ENCODE results near the gene DCDC1. TPM values are rescaled to one million over a fixed set of nuclear protein-coding genes. Genes with fewer than 3 reads are reported as not detected.
A peak's percentile ranks its signal among the peaks of the same experiment; 100 is the strongest.

The DCDC1 gene
- polyA plus RNA-seq, 2 of the 4 experiments (the other 2 are of a cell fraction): 2.8 to 9.5 TPM

DNA sequence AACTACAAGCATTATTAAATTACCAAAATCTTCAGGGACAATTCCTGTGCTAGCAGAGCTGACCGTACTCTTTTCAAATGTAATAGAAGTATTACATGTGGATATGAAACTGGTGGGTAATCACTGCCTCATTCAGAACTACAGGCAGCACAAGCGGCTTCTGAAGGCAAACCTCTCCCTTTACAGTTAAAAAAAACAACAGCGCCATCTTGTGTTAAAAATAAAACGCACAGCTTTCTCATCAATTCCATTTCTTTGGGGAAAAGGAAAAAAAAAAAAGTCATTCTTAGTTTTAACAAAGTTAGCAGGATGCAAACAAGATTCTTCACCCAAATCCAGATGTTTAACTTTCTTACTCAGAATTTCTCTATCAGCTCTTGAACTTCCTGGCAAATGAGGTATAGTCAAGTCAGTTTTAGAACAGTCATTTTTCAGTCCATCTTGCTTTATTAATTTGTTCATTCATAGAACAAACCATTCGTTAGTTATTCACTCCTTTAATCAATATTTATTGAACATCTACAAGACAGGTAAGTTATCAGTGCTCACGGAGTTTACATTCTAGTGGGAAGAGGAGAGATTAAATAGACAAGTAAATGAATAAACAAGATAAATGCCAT, 451.6 kb downstream of the DCDC1 start:
- Histone ChIP-seq H3K9me3 (no peaks in the 10 kb centered on the region), H3K4me1 (no peaks in the 10 kb centered on the region), H3K4me2 (no peak overlapping the region), H3K27ac (no peak overlapping the region), H3K4me3 (no peak overlapping the region)
- FAIRE-seq (no peak), ATAC-seq (peak; percentile 56 to 81; a peak in 4 of 6 replicates), DNase-seq (ENCODE audit: low read depth in 1 of 2, low spot score in 1 of 2) (peak; percentile 6 to 47)
- 7% methylated on average over 6 of the region's 6 CpGs for WGBS (ENCODE audit: missing lambda C conversion rate)
- ChIA-PET CTCF (interaction anchor here (0.7 to 1.3 kb wide), 6 partner anchors 9 to 573 kb away, joined by 3 to 6 read pairs (median 3); no protein-coding TSS in a partner anchor), POLR2A (no interaction called here)
- peak; percentile 68 to 72 for TF ChIP-seq RAD21 (conservative IDR thresholded peaks at IDR 0.05 in 1 of 2, IDR thresholded peaks at IDR 0.05 in 1 of 2)
- no peak for TF ChIP-seq MYC (IDR thresholded peaks at IDR 0.05; ENCODE audit: borderline replicate concordance, low read length)
- no peak for TF ChIP-seq HDAC2 (IDR thresholded peaks at IDR 0.05)
- TF ChIP-seq EP300 (IDR thresholded peaks at IDR 0.05): no peak
- TF ChIP-seq, protein P1, sequence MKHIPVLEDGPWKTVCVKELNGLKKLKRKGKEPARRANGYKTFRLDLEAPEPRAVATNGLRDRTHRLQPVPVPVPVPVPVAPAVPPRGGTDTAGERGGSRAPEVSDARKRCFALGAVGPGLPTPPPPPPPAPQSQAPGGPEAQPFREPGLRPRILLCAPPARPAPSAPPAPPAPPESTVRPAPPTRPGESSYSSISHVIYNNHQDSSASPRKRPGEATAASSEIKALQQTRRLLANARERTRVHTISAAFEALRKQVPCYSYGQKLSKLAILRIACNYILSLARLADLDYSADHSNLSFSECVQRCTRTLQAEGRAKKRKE (CRISPR knock-in tag; IDR thresholded peaks at IDR 0.05; ENCODE audit: low read depth): no peak
- no peak for TF ChIP-seq RCOR1 (IDR thresholded peaks at IDR 0.05; ENCODE audit: low read depth, low read length)
- TF ChIP-seq, protein P2, sequence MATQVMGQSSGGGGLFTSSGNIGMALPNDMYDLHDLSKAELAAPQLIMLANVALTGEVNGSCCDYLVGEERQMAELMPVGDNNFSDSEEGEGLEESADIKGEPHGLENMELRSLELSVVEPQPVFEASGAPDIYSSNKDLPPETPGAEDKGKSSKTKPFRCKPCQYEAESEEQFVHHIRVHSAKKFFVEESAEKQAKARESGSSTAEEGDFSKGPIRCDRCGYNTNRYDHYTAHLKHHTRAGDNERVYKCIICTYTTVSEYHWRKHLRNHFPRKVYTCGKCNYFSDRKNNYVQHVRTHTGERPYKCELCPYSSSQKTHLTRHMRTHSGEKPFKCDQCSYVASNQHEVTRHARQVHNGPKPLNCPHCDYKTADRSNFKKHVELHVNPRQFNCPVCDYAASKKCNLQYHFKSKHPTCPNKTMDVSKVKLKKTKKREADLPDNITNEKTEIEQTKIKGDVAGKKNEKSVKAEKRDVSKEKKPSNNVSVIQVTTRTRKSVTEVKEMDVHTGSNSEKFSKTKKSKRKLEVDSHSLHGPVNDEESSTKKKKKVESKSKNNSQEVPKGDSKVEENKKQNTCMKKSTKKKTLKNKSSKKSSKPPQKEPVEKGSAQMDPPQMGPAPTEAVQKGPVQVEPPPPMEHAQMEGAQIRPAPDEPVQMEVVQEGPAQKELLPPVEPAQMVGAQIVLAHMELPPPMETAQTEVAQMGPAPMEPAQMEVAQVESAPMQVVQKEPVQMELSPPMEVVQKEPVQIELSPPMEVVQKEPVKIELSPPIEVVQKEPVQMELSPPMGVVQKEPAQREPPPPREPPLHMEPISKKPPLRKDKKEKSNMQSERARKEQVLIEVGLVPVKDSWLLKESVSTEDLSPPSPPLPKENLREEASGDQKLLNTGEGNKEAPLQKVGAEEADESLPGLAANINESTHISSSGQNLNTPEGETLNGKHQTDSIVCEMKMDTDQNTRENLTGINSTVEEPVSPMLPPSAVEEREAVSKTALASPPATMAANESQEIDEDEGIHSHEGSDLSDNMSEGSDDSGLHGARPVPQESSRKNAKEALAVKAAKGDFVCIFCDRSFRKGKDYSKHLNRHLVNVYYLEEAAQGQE (IDR thresholded peaks at IDR 0.05): no peak
- TF ChIP-seq CBX2 (IDR thresholded peaks at IDR 0.05; ENCODE audit: borderline replicate concordance, low read depth): no peak
- TF ChIP-seq FOXS1 (CRISPR knock-in tag; IDR thresholded peaks at IDR 0.05): no peak
- no peak for TF ChIP-seq POLR2AphosphoS2 (conservative IDR thresholded peaks at IDR 0.05; ENCODE audit: low read length)
- no peak for TF ChIP-seq JUNB (IDR thresholded peaks at IDR 0.05)
- TF ChIP-seq, protein P3, sequence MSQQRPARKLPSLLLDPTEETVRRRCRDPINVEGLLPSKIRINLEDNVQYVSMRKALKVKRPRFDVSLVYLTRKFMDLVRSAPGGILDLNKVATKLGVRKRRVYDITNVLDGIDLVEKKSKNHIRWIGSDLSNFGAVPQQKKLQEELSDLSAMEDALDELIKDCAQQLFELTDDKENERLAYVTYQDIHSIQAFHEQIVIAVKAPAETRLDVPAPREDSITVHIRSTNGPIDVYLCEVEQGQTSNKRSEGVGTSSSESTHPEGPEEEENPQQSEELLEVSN (IDR thresholded peaks at IDR 0.05; ENCODE audit: borderline replicate concordance, low read depth): no peak
- TF ChIP-seq JUN (IDR thresholded peaks at IDR 0.05): no peak
- TF ChIP-seq, protein P4, sequence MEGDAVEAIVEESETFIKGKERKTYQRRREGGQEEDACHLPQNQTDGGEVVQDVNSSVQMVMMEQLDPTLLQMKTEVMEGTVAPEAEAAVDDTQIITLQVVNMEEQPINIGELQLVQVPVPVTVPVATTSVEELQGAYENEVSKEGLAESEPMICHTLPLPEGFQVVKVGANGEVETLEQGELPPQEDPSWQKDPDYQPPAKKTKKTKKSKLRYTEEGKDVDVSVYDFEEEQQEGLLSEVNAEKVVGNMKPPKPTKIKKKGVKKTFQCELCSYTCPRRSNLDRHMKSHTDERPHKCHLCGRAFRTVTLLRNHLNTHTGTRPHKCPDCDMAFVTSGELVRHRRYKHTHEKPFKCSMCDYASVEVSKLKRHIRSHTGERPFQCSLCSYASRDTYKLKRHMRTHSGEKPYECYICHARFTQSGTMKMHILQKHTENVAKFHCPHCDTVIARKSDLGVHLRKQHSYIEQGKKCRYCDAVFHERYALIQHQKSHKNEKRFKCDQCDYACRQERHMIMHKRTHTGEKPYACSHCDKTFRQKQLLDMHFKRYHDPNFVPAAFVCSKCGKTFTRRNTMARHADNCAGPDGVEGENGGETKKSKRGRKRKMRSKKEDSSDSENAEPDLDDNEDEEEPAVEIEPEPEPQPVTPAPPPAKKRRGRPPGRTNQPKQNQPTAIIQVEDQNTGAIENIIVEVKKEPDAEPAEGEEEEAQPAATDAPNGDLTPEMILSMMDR (IDR thresholded peaks at IDR 0.05): peak; percentile 78
- TF ChIP-seq EHF (CRISPR knock-in tag; IDR thresholded peaks at IDR 0.05): no peak
- TF ChIP-seq, protein P5, sequence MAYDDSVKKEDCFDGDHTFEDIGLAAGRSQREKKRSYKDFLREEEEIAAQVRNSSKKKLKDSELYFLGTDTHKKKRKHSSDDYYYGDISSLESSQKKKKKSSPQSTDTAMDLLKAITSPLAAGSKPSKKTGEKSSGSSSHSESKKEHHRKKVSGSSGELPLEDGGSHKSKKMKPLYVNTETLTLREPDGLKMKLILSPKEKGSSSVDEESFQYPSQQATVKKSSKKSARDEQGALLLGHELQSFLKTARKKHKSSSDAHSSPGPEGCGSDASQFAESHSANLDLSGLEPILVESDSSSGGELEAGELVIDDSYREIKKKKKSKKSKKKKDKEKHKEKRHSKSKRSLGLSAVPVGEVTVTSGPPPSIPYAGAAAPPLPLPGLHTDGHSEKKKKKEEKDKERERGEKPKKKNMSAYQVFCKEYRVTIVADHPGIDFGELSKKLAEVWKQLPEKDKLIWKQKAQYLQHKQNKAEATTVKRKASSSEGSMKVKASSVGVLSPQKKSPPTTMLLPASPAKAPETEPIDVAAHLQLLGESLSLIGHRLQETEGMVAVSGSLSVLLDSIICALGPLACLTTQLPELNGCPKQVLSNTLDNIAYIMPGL (CRISPR knock-in tag; IDR thresholded peaks at IDR 0.05; ENCODE audit: borderline replicate concordance): no peak
- peak; percentile 50 for TF ChIP-seq SMC3 (IDR thresholded peaks at IDR 0.05)
- TF ChIP-seq NPAS2 (CRISPR knock-in tag; IDR thresholded peaks at IDR 0.05; ENCODE audit: borderline replicate concordance): no peak
- TF ChIP-seq HOXA7 (CRISPR knock-in tag; IDR thresholded peaks at IDR 0.05): no peak

All from A549 (cell line).